IMR-90 (cell line): Measurements from ENCODE around the gene IL12RB2.

Experiments used
- FOS ChIP-seq: fragments of 150-350 bp; IDR thresholded peaks from 2 replicates; pipeline ENCODE4 v1.6.1; 2016; ENCODE audit warnings: low read depth, low read length
- POLR2A ChIP-seq: IDR thresholded peaks from 2 replicates; pipeline ENCODE4 v1.6.1; 2012; ENCODE audit warnings: mild to moderate bottlenecking, low read depth, low read length
- RFX5 ChIP-seq: IDR thresholded peaks from 2 replicates; pipeline ENCODE4 v1.8.0; 2012; ENCODE audit warnings: low read depth, mild to moderate bottlenecking, low read length, moderate library complexity
- TF ChIP-seq, protein P1 (sequence below): conservative IDR thresholded peaks from 2 replicates; pipeline ENCODE4 v1.5.1; 2012; ENCODE audit warnings: mild to moderate bottlenecking, low read depth, low read length, improper control_type of control experiment

GRCh38 chr1:67261680-67262079, 46.0 kb upstream of the IL12RB2 start:
- TF ChIP-seq, protein P1, sequence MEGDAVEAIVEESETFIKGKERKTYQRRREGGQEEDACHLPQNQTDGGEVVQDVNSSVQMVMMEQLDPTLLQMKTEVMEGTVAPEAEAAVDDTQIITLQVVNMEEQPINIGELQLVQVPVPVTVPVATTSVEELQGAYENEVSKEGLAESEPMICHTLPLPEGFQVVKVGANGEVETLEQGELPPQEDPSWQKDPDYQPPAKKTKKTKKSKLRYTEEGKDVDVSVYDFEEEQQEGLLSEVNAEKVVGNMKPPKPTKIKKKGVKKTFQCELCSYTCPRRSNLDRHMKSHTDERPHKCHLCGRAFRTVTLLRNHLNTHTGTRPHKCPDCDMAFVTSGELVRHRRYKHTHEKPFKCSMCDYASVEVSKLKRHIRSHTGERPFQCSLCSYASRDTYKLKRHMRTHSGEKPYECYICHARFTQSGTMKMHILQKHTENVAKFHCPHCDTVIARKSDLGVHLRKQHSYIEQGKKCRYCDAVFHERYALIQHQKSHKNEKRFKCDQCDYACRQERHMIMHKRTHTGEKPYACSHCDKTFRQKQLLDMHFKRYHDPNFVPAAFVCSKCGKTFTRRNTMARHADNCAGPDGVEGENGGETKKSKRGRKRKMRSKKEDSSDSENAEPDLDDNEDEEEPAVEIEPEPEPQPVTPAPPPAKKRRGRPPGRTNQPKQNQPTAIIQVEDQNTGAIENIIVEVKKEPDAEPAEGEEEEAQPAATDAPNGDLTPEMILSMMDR: no peak
- TF ChIP-seq FOS (no peak), RFX5 (no peak), POLR2A (no peak)
